ES-I3 (cell line): ENCODE results near the gene OSBPL1A.
A peak's percentile ranks its signal among the peaks of the same experiment; 100 is the strongest.
"Not testable (repeated sequence)": the region's sequence is repeated elsewhere in the genome, so short reads cannot be mapped to it uniquely, and the experiment has no call there.

Experiments used
- H3K36me3 ChIP-seq: 2 replicates; pipeline ENCODE4 v1.6.1; 2013; ENCODE audit warnings: mild to moderate bottlenecking, low read length, control low read depth, moderate library complexity; ENCODE audit not compliant: insufficient read depth
- H3K4me1 ChIP-seq: 2 replicates; pipeline ENCODE4 v1.6.1; 2013; ENCODE audit warnings: mild to moderate bottlenecking, control low read depth, low read length; ENCODE audit not compliant: insufficient read depth
- H3K9ac ChIP-seq: 2 replicates; pipeline ENCODE4 v1.6.1; 2013; ENCODE audit warnings: low read depth, mild to moderate bottlenecking, low read length, moderate library complexity
- H3K9me3 ChIP-seq: 2 replicates; pipeline ENCODE4 v1.6.1; 2013; ENCODE audit warnings: mild to moderate bottlenecking, low read length, moderate library complexity; ENCODE audit not compliant: control insufficient read depth, insufficient read depth

Gene OSBPL1A

DNA sequence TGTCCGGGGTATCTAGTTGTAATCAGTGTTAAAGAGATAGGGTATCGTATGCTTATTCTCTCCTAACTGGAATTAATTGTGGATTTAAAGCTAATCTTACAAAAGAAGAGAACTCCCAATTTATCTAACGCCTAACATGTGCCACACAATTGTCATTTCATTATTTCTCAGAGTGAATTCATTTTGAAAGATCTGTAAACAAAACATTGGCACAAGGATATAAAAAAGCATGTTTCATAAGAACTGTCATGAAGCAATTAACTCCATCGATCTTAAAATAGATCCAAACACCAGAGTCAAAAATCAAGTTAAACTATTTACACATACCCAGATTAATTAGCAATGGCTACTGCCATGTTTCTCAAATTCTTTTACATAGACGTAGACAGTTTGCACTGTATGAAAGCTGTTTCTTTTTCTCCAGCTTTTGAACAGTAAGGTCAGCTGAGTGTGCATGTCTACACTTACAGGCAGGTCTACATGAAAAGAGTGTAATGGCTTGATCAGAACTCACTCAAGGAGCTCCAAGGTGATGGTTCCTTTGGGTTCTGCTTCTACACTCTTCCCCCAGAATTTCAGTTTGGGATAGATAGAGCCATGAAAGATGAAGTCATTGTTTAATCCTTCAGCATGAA is 220.0 kb downstream of the OSBPL1A start:
- Histone ChIP-seq H3K9ac (no peak overlapping the region), H3K9me3 (no peaks in the 10 kb centered on the region), H3K36me3 (peaks cover 2% of the 10 kb centered on the region; the same call in 1 of the 2 replicates), H3K4me1 (peaks cover 11% of the 10 kb centered on the region; the same call in 1 of the 2 replicates)

DNA sequence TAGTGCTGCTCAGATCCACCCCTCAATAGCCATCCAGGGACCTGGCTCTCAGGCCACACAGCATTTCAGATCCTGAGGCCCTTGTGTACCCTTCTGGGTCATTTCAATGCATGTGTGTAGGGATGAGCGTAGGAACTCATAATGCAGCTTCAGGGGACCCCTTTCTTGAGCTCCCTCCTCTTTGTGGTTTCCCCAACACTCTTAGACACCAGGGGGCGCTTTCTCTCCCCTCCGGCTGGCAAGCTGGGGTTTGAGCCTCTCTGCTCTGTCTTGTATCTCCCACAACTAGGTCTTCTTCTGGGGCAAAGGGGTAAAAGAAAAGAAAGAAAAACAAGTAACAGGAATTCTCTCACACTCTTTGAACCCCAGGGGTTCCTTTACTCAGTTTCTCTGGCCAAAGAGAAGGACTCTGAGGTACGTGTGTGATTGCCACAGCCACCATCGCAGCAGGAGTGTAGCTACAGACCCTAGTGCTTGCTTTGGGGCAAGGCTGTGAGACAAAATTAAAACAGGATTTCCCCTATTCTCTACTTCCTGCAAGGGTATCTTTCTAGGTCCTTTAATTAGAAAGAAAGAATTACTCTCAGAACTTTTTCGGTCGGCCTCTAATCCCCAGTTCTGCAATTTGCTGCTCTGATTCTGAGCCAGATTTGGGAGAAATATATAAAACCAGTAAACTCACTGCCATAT is 220.8 kb downstream of the OSBPL1A start:
- H3K9ac ChIP-seq: no peak overlapping the region
- peaks cover 2% of the 10 kb centered on the region; the same call in 1 of the 2 replicates for H3K36me3 ChIP-seq
- H3K9me3 ChIP-seq: no peaks in the 10 kb centered on the region
- peaks cover 6% of the 10 kb centered on the region; the same call in 1 of the 2 replicates for H3K4me1 ChIP-seq

DNA sequence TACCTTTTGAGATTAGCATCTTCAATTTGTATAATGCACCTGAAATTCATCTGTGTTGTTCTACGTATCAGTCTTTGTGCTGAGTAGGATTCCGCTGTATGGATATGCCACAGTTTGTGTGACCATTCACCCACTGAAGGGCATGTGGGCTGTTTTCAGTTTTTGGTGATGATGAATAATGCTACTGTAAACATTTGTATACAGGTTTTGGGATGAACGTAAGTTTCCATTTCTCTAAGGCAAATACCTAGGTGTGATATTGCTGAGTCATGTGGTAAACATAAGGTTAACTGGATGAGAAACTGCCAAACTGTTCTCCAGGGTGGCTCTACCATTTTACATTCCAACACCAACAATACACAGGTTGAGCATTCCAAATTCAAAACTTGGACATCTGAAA is 223.6 kb downstream of the OSBPL1A start:
- no peaks in the 10 kb centered on the region for H3K4me1 ChIP-seq
- H3K9me3 ChIP-seq: no peaks in the 10 kb centered on the region
- no peak overlapping the region for H3K9ac ChIP-seq
- H3K36me3 ChIP-seq: no peaks in the 10 kb centered on the region

DNA sequence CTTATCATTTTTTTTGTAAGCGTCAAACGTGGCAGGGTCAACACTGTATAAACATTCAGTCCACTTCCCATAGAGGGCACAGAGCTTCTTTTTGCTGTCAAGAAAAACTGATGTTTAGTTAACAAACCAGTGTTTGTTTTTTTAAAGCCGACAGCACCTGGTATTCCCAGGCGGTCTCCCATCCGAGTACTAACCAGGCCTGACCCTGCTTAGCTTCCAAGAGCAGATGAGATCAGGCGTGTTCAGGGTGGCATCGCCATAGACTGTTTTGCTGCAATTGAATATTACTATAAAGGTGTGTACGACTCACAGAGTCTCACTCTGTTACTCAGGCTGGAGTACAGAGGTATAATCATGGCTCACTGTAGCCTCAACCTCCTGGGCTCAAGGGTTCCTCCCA is 227.3 kb downstream of the OSBPL1A start:
- Histone ChIP-seq H3K4me1 (no peaks in the 10 kb centered on the region), H3K9ac (no peak overlapping the region), H3K9me3 (no peaks in the 10 kb centered on the region), H3K36me3 (peaks cover 10% of the 10 kb centered on the region; the same call in 1 of the 2 replicates)

DNA sequence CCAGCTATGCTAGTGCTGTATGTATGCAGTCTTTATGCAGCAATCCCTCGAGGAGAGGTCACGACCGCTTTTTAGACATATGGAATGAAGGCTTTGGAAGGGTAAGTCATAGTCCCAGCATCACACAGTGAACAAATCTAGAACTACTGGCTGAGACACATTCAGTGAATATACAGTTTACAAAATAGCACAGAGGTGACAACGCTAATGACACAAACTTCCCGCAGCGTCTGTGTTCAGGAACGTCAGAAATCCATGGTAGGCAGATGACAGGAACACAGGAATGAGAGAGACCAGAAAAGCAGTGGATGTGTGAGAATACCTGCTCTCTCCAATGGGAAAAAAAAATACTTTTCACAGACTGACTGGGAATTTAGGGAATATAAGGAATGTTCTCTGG is 229.1 kb downstream of the OSBPL1A start:
- no peaks in the 10 kb centered on the region for H3K4me1 ChIP-seq
- no peaks in the 10 kb centered on the region for H3K9me3 ChIP-seq
- peaks cover 10% of the 10 kb centered on the region; the same call in 1 of the 2 replicates for H3K36me3 ChIP-seq
- no peak overlapping the region for H3K9ac ChIP-seq

DNA sequence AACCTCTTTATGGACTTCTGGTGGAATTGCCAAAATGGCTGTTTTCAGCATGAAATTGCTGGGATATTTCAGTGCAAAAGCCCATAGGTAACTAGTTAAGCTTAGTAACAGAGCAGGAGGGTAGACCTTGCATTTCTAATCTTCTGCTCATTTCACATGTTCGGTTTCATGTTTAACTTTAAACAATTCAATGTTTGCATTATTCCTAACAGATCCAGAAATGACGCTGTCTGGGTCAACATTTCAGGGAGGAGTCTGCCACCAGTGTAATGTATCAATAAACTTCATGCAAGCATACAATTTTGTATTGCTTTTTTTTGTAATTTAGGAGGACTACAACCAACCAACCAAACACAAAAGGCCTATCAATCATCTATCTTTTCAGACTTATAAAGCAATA is 236.3 kb downstream of the OSBPL1A start:
- H3K4me1 ChIP-seq: no peaks in the 10 kb centered on the region
- H3K9me3 ChIP-seq: no peaks in the 10 kb centered on the region
- no peak overlapping the region for H3K9ac ChIP-seq
- peaks cover 18% of the 10 kb centered on the region for H3K36me3 ChIP-seq

DNA sequence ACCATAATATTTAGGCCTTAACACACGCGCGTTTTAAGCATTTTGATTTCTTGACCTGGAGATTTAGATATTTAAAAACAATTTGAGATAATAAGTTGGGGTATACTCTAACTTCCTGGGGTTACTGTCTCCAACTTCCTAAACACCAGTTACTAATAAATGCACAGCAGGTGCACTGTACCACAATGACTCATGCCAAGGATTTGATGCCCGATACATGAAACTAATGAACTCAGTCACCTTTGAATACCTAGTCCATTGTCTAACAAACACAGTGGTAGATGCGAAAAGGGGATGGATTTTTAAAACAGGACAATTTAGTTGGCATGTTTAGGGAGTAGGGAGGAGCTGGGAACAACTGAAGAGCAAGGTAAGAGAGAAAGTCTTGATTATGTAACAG is 237.5 kb downstream of the OSBPL1A start:
- peaks cover 16% of the 10 kb centered on the region for H3K36me3 ChIP-seq
- H3K9me3 ChIP-seq: no peaks in the 10 kb centered on the region
- H3K4me1 ChIP-seq: no peaks in the 10 kb centered on the region
- no peak overlapping the region for H3K9ac ChIP-seq

DNA sequence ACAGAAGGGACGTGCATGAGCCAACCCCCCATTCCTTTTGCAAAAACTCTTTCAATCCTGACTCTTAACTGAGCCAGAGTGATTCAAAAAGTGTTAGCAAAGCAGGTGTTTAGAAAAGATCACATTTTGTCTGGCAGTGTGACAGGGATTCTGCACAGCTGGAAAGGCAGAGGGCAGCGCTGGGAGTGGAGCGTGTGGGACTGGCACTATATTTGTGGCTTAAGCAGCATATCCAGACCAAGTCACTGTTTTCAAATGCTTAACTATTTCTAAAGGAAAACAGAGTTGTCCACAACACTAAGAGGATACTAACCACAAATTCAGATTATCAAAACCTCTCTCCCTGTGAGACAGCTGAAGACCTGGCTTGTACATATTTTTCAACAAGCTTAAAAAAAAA is 239.8 kb downstream of the OSBPL1A start:
- no peaks in the 10 kb centered on the region for H3K9me3 ChIP-seq
- H3K9ac ChIP-seq: no peak overlapping the region
- H3K4me1 ChIP-seq: no peaks in the 10 kb centered on the region
- H3K36me3 ChIP-seq: peaks cover 16% of the 10 kb centered on the region

DNA sequence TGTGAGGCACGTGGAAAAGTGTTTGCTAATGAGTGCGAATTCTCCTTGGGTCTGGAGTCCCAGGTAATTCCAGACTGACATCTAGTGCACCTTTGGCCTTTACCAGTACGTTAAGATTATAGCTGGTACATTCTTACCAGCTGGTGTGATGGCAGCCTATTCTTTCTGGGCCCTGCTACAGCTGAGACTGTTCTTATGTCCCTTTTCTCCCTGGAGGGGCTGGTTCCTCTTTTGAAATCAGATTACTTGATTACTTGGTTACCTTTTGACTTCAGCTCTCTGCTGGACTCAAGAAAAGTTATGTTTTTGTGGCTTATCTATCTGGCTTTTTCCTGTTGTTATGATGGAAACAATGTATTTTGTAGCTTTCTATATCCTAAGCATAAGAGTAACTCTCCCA is 244.2 kb downstream of the OSBPL1A start:
- Histone ChIP-seq H3K9me3 (no peaks in the 10 kb centered on the region), H3K4me1 (no peaks in the 10 kb centered on the region), H3K36me3 (peaks cover 10% of the 10 kb centered on the region), H3K9ac (no peak overlapping the region)

DNA sequence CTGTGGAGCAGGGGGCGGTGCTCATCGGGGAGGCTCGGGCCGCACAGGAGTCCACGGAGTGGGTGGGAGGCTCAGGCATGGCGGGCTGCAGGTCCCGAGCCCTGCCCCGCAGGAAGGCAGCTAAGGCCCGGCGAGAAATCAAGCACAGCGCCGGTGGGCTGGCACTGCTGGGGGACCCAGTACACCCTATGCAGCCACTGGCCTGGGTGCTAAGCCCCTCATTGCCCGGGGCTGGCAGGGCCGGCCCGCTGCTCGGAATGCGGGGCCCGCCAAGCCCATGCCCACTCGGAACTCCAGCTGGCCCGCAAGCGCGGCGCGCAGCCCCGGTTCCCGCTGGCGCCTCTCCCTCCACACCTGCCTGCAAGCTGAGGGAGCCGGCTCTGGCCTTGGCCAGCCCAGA is 248.0 kb downstream of the OSBPL1A start:
- H3K36me3 ChIP-seq: peaks cover 11% of the 10 kb centered on the region
- not testable (repeated sequence) for H3K4me1 ChIP-seq, H3K9me3 ChIP-seq, H3K9ac ChIP-seq

DNA sequence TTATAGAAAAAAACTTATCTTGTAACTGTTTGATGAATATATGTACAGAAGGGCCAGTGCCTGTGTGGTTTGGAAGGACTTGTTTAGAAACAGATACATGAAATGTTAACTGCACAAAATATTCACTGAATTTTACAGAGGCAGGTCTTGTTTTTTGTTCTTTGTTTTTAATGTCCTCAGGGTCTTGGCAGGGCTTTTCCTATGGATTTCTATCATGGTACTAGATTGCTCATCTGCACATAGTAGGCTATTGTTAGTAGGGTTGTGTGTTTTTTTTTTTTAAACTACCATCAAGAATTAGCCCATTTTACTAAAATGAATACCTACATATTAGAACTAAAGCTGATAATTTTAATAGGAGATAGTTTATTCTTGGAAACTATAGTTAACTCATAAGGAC is 255.2 kb downstream of the OSBPL1A start:
- peaks cover 5% of the 10 kb centered on the region; the same call in 1 of the 2 replicates for H3K36me3 ChIP-seq
- no peak overlapping the region for H3K9ac ChIP-seq
- H3K9me3 ChIP-seq: no peaks in the 10 kb centered on the region; the same call in 1 of the 2 replicates
- peaks cover 3% of the 10 kb centered on the region; the same call in 1 of the 2 replicates for H3K4me1 ChIP-seq

DNA sequence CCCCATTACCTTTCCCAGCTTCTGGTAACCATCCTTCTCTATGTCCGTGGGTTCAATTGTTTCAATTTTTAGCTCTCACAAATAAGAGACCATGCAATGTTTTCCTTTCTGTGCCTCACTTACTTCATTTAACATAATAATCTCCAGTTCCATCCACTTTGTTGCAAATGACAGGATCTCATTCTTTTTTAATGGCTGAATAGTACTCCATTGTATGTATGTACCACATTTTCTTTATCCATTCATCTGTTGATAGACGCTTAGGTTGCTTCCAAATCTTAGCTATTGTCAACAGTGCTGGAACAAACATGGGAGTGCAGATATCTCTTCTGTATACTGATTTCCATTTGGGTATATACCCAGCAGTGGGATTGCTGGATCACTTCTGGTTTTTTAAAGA is 256.9 kb downstream of the OSBPL1A start:
- Histone ChIP-seq H3K9ac (no peak overlapping the region), H3K4me1 (peaks cover 17% of the 10 kb centered on the region; the same call in 1 of the 2 replicates), H3K36me3 (peaks cover 4% of the 10 kb centered on the region; the same call in 1 of the 2 replicates), H3K9me3 (no peaks in the 10 kb centered on the region; the same call in 1 of the 2 replicates)

DNA sequence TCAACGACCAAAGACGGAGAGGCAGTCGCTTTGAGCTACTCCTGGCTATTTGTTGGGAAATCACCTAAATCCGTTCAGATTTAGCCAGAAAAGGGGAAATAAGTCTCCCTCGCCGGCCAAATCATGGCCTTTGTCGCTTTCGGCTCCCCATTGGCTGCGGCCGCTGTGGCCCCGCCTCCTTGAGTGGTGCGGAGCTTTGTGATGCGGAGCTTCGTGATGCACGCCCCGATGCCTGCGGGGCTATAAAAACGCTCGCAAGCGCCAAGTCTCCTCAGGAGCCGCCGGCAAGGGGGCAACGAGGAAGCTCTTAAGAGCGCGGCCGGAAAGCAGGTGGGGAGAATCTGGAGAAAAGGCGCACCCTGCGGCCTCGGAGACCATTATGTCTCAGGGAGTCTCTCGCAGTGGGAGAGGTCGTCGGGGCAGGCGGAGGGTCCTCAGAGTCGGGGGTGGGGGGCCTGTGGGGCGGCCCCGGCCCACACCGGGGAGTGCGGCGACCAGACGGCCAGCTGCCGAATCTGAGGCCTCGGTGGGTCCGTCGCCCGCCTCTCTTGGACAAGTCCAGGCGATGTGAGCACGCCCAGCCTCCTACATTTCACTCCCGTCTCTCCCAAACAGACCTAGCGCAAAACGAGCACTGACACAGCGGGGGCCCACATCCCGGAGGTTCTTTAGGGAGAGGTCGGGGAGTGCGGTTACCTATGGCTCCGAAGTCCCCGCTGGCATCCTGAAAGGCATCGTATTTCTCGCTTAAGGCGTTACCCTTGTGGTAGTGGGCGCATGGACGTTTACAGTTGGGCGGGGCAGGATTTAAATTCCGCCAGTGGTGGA is 258.6 kb downstream of the OSBPL1A start, which contains the start of gene CABYR:
CABYR (plus strand) TSS at position 274 of the 828 bp plus-strand sequence. CDS start 4,053 bp downstream, outside the sequence.
- no peaks in the 10 kb centered on the region for H3K36me3 ChIP-seq
- H3K9ac ChIP-seq: peak within 1 kb of the TSS; percentile 61; the same call in 1 of the 2 replicates
- H3K9me3 ChIP-seq: no peaks in the 10 kb centered on the region
- H3K4me1 ChIP-seq: peaks cover 17% of the 10 kb centered on the region; the same call in 1 of the 2 replicates

DNA sequence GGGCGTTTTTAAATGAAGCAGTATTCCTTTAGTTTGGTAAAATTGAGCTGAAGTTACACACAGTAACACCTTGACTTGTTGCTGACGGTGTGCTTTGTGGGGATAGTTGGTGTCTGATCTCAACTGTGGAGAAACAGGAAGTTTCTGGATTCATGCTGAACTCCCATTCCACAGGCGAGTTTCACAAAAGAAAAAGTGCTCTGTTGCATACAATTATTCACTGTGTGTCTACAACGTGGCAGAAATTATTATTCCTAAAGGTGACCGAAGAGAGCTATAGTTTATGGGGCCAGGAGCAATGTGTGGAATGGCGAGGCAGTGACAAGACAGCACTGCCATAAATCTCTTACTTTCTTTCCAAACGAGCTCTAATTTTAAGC is 259.2 kb downstream of the OSBPL1A start:
- no peaks in the 10 kb centered on the region for H3K9me3 ChIP-seq
- no peaks in the 10 kb centered on the region for H3K36me3 ChIP-seq
- peak overlapping the region; percentile 61; the same call in 1 of the 2 replicates for H3K9ac ChIP-seq
- H3K4me1 ChIP-seq: peaks cover 17% of the 10 kb centered on the region; the same call in 1 of the 2 replicates
